ENCODE measurements around the gene SLC39A7. TPM values are rescaled to one million over a fixed set of nuclear protein-coding genes. Genes with fewer than 3 reads are reported as not detected.

Gene SLC39A7
- polyA plus RNA-seq, 1 donor (not counting 4 experiments of a cell fraction or from before 2014, with no cell fraction given), result 54.0 TPM

- Histone ChIP-seq H3K36me3 (ENCODE audit: control insufficient read depth in 2 of 2, extremely low read depth in 1 of 2, insufficient read depth in 2 of 2, low read length in 2 of 2) (peaks cover 3 to 13% of the 10 kb centered on the region in 2 experiments), H3K4me3 (ENCODE audit: control insufficient read depth in 2 of 3, extremely low read depth in 1 of 3, insufficient read depth in 2 of 3, low read depth in 1 of 3, low read length in 3 of 3) (peak overlapping the region in 1 of 3 experiments; percentile 61), H3K9ac (ENCODE audit: control insufficient read depth, extremely low read depth, insufficient read depth, low read length) (no peak overlapping the region), H3K4me2 (ENCODE audit: control insufficient read depth, extremely low read depth, insufficient read depth, low read depth, low read length) (peak overlapping the region; percentile 82), H3K4me1 (ENCODE audit: control insufficient read depth, extremely low read depth, insufficient read depth, low read length) (peaks cover 29% of the 10 kb centered on the region), H3K27me3 (ENCODE audit: control insufficient read depth, extremely low read depth, insufficient read depth, low read length) (no peaks in the 10 kb centered on the region), H4K20me1 (ENCODE audit: control insufficient read depth, extremely low read depth, insufficient read depth, low read length) (no peaks in the 10 kb centered on the region), H3K79me2 (ENCODE audit: control insufficient read depth, insufficient read depth, low read length) (no peaks in the 10 kb centered on the region), H3K27ac (ENCODE audit: control insufficient read depth, insufficient read depth, low read length) (no peak overlapping the region), H2AFZ (ENCODE audit: control insufficient read depth, low read length) (peak overlapping the region; percentile 77), H3K9me3 (ENCODE audit: control insufficient read depth, low read depth, low read length) (no peaks in the 10 kb centered on the region), H3K9me1 (ENCODE audit: control insufficient read depth, extremely low read depth, insufficient read depth, low read length) (no peaks in the 10 kb centered on the region)
- no peak for DNase-seq (ENCODE audit: low read depth, low spot score)
- dilution Hi-C loops (cut with MboI; ENCODE audit: extremely low pct_ligation_motif_present, low sequenced_read_pairs), result no loop called here
- TF ChIP-seq EZH2 (IDR thresholded peaks at IDR 0.05; ENCODE audit: low read length) (no peak), CTCF (optimal IDR thresholded peaks at IDR 0.05 in 1 of 3, IDR thresholded peaks at IDR 0.05 in 1 of 3, conservative IDR thresholded peaks at IDR 0.05 in 1 of 3; ENCODE audit: extremely low read depth in 1 of 3, insufficient read depth in 2 of 3, low read length in 3 of 3) (no peak)
- FAIRE-seq, result no peak
These were observed 13.3 kb downstream of the SLC39A7 start for GRCh38 chr6:33213989-33214335.

- dilution Hi-C loops (cut with MboI; ENCODE audit: extremely low pct_ligation_motif_present, low sequenced_read_pairs), result no loop called here
- FAIRE-seq (no peak), DNase-seq (ENCODE audit: low read depth, low spot score) (no peak)
These were observed 14.8 kb downstream of the SLC39A7 start for GRCh38 chr6:33215271-33216116.

More at GRCh38 chr6:33215271-33216116, 14.8 kb downstream of the SLC39A7 start:
- Histone ChIP-seq H3K27ac (ENCODE audit: control insufficient read depth, insufficient read depth, low read length) (no peak overlapping the region), H3K27me3 (ENCODE audit: control insufficient read depth, extremely low read depth, insufficient read depth, low read length) (no peaks in the 10 kb centered on the region), H3K9me1 (ENCODE audit: control insufficient read depth, extremely low read depth, insufficient read depth, low read length) (no peaks in the 10 kb centered on the region), H3K9me3 (ENCODE audit: control insufficient read depth, low read depth, low read length) (no peaks in the 10 kb centered on the region), H3K79me2 (ENCODE audit: control insufficient read depth, insufficient read depth, low read length) (no peaks in the 10 kb centered on the region), H3K4me3 (ENCODE audit: control insufficient read depth in 2 of 3, extremely low read depth in 1 of 3, insufficient read depth in 2 of 3, low read depth in 1 of 3, low read length in 3 of 3) (no peak overlapping the region), H3K36me3 (ENCODE audit: control insufficient read depth in 2 of 2, extremely low read depth in 1 of 2, insufficient read depth in 2 of 2, low read length in 2 of 2) (peaks cover 2 to 4% of the 10 kb centered on the region in 2 experiments), H3K9ac (ENCODE audit: control insufficient read depth, extremely low read depth, insufficient read depth, low read length) (no peak overlapping the region), H3K4me1 (ENCODE audit: control insufficient read depth, extremely low read depth, insufficient read depth, low read length) (peaks cover 28% of the 10 kb centered on the region), H4K20me1 (ENCODE audit: control insufficient read depth, extremely low read depth, insufficient read depth, low read length) (no peaks in the 10 kb centered on the region), H3K4me2 (ENCODE audit: control insufficient read depth, extremely low read depth, insufficient read depth, low read depth, low read length) (no peak overlapping the region), H2AFZ (ENCODE audit: control insufficient read depth, low read length) (no peak overlapping the region)
- no peak for TF ChIP-seq EZH2 (IDR thresholded peaks at IDR 0.05; ENCODE audit: low read length)
- TF ChIP-seq CTCF (optimal IDR thresholded peaks at IDR 0.05 in 1 of 3, IDR thresholded peaks at IDR 0.05 in 1 of 3, conservative IDR thresholded peaks at IDR 0.05 in 1 of 3; ENCODE audit: extremely low read depth in 1 of 3, insufficient read depth in 2 of 3, low read length in 3 of 3), result no peak
